ENCODE data around the gene OSBP2.

OSBP2 gene

GRCh38 chr22:30662040-30662439, 32.6 kb upstream of the OSBP2 start:
- TF ChIP-seq TCF12 (IDR thresholded peaks at IDR 0.05; ENCODE audit: low read depth) = no peak
- no peak for TF ChIP-seq ZBTB7A (IDR thresholded peaks at IDR 0.05; ENCODE audit: low read depth)
- no peak for TF ChIP-seq TAF1 (IDR thresholded peaks at IDR 0.05; ENCODE audit: low read depth)
- TF ChIP-seq CEBPB (IDR thresholded peaks at IDR 0.05) = no peak
- no peak for TF ChIP-seq REST (IDR thresholded peaks at IDR 0.05; ENCODE audit: low read depth)
- TF ChIP-seq RAD21 (IDR thresholded peaks at IDR 0.05; ENCODE audit: low read depth) = no peak
- TF ChIP-seq CREB1 (IDR thresholded peaks at IDR 0.05; ENCODE audit: low read depth) = no peak
- TF ChIP-seq USF1 (IDR thresholded peaks at IDR 0.05) = no peak

GRCh38 chr22:30664798-30665197, 29.9 kb upstream of the OSBP2 start:
- TF ChIP-seq TAF1 (IDR thresholded peaks at IDR 0.05; ENCODE audit: low read depth) = no peak
- no peak for TF ChIP-seq EGR1 (IDR thresholded peaks at IDR 0.05)
- no peak for TF ChIP-seq FOXM1 (IDR thresholded peaks at IDR 0.05; ENCODE audit: borderline replicate concordance, low read depth)
- no peak for TF ChIP-seq RAD21 (IDR thresholded peaks at IDR 0.05; ENCODE audit: low read depth)

- TF ChIP-seq ZBTB7A (IDR thresholded peaks at IDR 0.05; ENCODE audit: low read depth) (no peak), EP300 (IDR thresholded peaks at IDR 0.05; ENCODE audit: borderline replicate concordance) (no peak), RAD21 (IDR thresholded peaks at IDR 0.05; ENCODE audit: low read depth) (no peak), TAF1 (IDR thresholded peaks at IDR 0.05; ENCODE audit: low read depth) (no peak), USF1 (IDR thresholded peaks at IDR 0.05) (no peak), REST (IDR thresholded peaks at IDR 0.05; ENCODE audit: low read depth) (no peak), CREB1 (IDR thresholded peaks at IDR 0.05; ENCODE audit: low read depth) (no peak), NFIC (IDR thresholded peaks at IDR 0.05) (no peak), MAX (IDR thresholded peaks at IDR 0.05) (no peak), EGR1 (IDR thresholded peaks at IDR 0.05) (no peak), YY1 (IDR thresholded peaks at IDR 0.05; ENCODE audit: low read depth) (no peak)
Observed at GRCh38 chr22:30665266-30665665, 29.4 kb upstream of the OSBP2 start.

- no peak for TF ChIP-seq TEAD4 (IDR thresholded peaks at IDR 0.05)
- no peak for TF ChIP-seq REST (IDR thresholded peaks at IDR 0.05; ENCODE audit: low read depth)
- TF ChIP-seq FOXM1 (IDR thresholded peaks at IDR 0.05; ENCODE audit: borderline replicate concordance, low read depth) = no peak
Observed at GRCh38 chr22:30665786-30666185, 28.9 kb upstream of the OSBP2 start.

GRCh38 chr22:30667107-30667493, 27.6 kb upstream of the OSBP2 start:
- TF ChIP-seq CEBPB (IDR thresholded peaks at IDR 0.05) = no peak
- no peak for TF ChIP-seq TEAD4 (IDR thresholded peaks at IDR 0.05)
- no peak for TF ChIP-seq RAD21 (IDR thresholded peaks at IDR 0.05; ENCODE audit: low read depth)
- TF ChIP-seq FOXM1 (IDR thresholded peaks at IDR 0.05; ENCODE audit: borderline replicate concordance, low read depth) = no peak
- TF ChIP-seq TAF1 (IDR thresholded peaks at IDR 0.05; ENCODE audit: low read depth) = no peak
- TF ChIP-seq USF1 (IDR thresholded peaks at IDR 0.05) = no peak
- no peak for TF ChIP-seq NFIC (IDR thresholded peaks at IDR 0.05)
- no peak for TF ChIP-seq MAX (IDR thresholded peaks at IDR 0.05)

All from Ishikawa (cell line).